Lower leg skin (tissue), 4 donors: Measurements from ENCODE around the gene IFT88. TPM values are rescaled to one million over a fixed set of nuclear protein-coding genes. Genes with fewer than 3 reads are reported as not detected.

Source experiments
- DNase-seq, 2 donors: peaks; one replicate each; pipeline ENCODE4 v3.0.0-alpha.2; 2019; ENCODE audit warnings: low spot score in 2 of 2
- H3K4me3 ChIP-seq: fragments of 200-600 bp; sonication (generic); 2 replicates; pipeline ENCODE4 v1.5.1; 2017; ENCODE audit warnings: mild to moderate bottlenecking, low read depth; ENCODE audit not compliant: poor library complexity, severe bottlenecking
- POLR2A ChIP-seq, 2 donors: fragments of 450-650 bp; IDR thresholded peaks; one replicate each; pipeline ENCODE4 v1.6.1; 2016 to 2017; ENCODE audit warnings: antibody characterized with exemption in 2 of 2, mild to moderate bottlenecking in 1 of 2, moderate library complexity in 1 of 2
- WGBS, 2 donors: methylation state at CpG; one replicate each; pipeline ENCODE4 v1.1.5; 2018; 5-methylcytosine and 5-hydroxymethylcytosine counted together
- intact Hi-C: fragments of 100-400 bp; cut with DNase I; formaldehyde crosslinking; loops from one replicate; pipeline ENCODE4 v1.15.0; 2023; ENCODE audit warnings: low total_unique reads
- total RNA-seq, 4 donors: library from RNA; depleted of rRNA; stranded (reverse); fragments of >200 nt; gene quantifications; one replicate each; pipeline ENCODE4 v1.1.0, GENCODE V29; 2016
- TF ChIP-seq, protein P1 (sequence below), 3 donors: fragments of 450-650 bp; IDR thresholded peaks; one replicate each; pipeline ENCODE4 v1.5.1; 2016; ENCODE audit warnings: antibody characterized with exemption in 3 of 3, mild to moderate bottlenecking in 3 of 3, moderate library complexity in 2 of 3

The IFT88 gene
- total RNA-seq, 4 donors from 2014 or later: 3.5 to 8.0 (median 6.9) TPM

- intact Hi-C loops: no loop called here
- no peak for DNase-seq
- TF ChIP-seq, protein P1, sequence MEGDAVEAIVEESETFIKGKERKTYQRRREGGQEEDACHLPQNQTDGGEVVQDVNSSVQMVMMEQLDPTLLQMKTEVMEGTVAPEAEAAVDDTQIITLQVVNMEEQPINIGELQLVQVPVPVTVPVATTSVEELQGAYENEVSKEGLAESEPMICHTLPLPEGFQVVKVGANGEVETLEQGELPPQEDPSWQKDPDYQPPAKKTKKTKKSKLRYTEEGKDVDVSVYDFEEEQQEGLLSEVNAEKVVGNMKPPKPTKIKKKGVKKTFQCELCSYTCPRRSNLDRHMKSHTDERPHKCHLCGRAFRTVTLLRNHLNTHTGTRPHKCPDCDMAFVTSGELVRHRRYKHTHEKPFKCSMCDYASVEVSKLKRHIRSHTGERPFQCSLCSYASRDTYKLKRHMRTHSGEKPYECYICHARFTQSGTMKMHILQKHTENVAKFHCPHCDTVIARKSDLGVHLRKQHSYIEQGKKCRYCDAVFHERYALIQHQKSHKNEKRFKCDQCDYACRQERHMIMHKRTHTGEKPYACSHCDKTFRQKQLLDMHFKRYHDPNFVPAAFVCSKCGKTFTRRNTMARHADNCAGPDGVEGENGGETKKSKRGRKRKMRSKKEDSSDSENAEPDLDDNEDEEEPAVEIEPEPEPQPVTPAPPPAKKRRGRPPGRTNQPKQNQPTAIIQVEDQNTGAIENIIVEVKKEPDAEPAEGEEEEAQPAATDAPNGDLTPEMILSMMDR (IDR thresholded peaks at IDR 0.05): no peak
- TF ChIP-seq POLR2A (IDR thresholded peaks at IDR 0.05): no peak
- 81 to 83% methylated on average over 2 of the region's 2 CpGs for WGBS, 2 donors
- no peak overlapping the region for H3K4me3 ChIP-seq
Measured at GRCh38 chr13:20590561-20590960, 23.6 kb downstream of the IFT88 start.

DNA sequence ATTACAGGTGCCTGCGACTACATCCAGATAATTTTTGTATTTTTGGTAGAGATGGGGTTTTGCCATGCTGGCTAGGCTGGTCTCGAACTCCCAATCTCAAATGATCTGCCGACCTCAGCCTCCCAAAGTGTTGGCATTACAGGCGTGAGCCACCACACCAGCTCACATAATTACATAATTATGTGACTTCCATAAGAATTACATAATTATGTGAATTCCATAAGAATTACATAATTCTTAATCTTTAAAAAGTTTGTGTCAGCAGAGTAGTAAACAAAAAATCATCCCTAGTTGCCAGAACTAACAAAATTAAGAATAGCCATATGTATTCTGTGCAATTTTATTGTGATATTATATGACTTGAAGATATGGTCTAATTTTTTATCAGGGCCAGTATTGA lies 25.6 kb downstream of the IFT88 start:
- DNase-seq: no peak
- no peak for TF ChIP-seq POLR2A (IDR thresholded peaks at IDR 0.05)
- TF ChIP-seq, protein P1 (IDR thresholded peaks at IDR 0.05): no peak
- intact Hi-C loops: no loop called here
- no peak overlapping the region for H3K4me3 ChIP-seq
- 93% methylated on average over 4 of the region's 4 CpGs for WGBS, 2 donors

DNA sequence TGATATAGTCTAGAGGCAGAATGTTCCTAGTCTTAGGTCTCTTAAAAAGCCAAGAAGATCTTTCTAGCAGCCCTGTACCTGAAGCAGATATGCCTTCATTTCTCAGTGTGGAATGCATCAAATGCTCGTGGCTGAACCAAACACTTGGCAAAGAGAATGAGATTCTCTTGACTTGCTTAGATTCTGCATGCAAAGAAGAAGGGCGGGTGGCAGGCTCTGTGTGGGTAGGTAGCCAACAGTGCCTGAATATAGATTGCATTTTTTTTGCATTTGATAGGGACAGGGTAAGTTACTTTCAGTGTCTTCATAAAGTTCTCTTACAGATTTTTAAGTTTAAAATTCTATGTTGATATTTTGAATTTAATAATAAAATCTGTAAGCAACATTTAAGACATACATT lies 27.3 kb downstream of the IFT88 start:
- DNase-seq: no peak
- TF ChIP-seq, protein P1 (IDR thresholded peaks at IDR 0.05): no peak
- no peak for TF ChIP-seq POLR2A (IDR thresholded peaks at IDR 0.05)
- H3K4me3 ChIP-seq: no peak overlapping the region
- WGBS, 2 donors: 74 to 81% methylated on average over 2 of the region's 2 CpGs
- intact Hi-C loops: no loop called here

GRCh38 chr13:20607015-20607414 lies 40.1 kb downstream of the IFT88 start:
- no peak for TF ChIP-seq POLR2A (IDR thresholded peaks at IDR 0.05)
- TF ChIP-seq, protein P1 (IDR thresholded peaks at IDR 0.05): no peak
- no peak for DNase-seq
- WGBS, 2 donors: 96 to 98% methylated on average over 15 of the region's 15 CpGs
- H3K4me3 ChIP-seq: no peak overlapping the region
- intact Hi-C loops: no loop called here

DNA sequence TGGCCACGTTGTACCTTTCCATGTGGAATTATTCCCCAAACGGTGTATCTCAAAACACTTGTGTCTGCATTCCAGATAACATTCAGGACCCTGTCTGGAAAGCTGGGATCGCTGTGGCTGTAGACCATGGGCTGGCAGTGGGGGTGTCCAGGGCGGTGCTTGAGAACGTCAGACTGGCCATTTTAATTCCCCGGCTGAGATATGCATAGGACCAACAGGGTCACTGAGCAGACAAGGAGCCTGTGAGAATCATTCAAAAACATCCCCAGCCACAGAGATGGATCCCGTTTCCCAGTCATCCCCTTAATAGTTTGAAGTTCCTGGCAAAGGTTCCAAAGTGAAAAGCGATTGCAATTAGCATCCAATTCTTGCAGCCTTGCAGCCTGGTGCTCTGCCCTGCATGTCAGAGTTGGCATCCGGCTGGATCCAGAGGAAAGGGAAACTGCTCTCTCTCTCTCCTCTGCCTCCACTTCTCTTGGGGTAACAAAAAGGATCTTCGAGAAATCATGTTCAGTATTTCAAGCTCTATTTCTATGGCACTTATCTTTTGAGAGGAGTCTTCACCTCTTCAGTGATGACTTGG lies 41.6 kb downstream of the IFT88 start:
- WGBS, 2 donors: 79 to 82% methylated on average over 10 of the region's 10 CpGs
- no peak overlapping the region for H3K4me3 ChIP-seq
- intact Hi-C loops: no loop called here
- DNase-seq: no peak
- TF ChIP-seq POLR2A (IDR thresholded peaks at IDR 0.05): no peak
- TF ChIP-seq, protein P1 (IDR thresholded peaks at IDR 0.05): no peak

DNA sequence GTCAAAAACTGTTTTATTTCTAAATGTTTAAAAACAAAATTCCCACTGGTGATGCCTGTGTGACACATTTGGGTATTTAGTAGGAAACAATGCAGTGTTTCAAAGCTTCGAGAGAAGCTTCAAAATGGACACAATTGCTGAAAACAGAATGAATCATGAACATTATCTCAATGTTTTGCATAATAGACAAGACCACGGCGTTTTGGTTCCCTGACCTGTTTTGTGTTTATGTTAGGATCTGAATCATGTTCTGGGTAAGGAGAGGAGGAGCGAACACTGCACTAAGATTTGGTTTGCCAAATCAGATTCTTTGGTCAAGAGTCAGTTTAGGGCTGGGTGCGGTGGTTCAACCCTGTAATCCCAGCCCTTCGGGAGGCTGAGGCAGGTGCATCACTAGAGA lies 42.2 kb downstream of the IFT88 start:
- intact Hi-C loops: no loop called here
- DNase-seq: no peak
- 92 to 93% methylated on average over 6 of the region's 6 CpGs for WGBS, 2 donors
- no peak overlapping the region for H3K4me3 ChIP-seq
- TF ChIP-seq, protein P1 (IDR thresholded peaks at IDR 0.05): no peak
- TF ChIP-seq POLR2A (IDR thresholded peaks at IDR 0.05): no peak
